ENCODE measurements around the gene SBNO1.
A peak's percentile ranks its signal among the peaks of the same experiment; 100 is the strongest.
"Not testable (repeated sequence)": the region's sequence is repeated elsewhere in the genome, so short reads cannot be mapped to it uniquely, and the experiment has no call there.

The SBNO1 gene

GRCh38 chr12:123395236-123395635 lies 30.6 kb upstream of the SBNO1 start:
- Mint-ChIP-seq H3K4me3 (no peak overlapping the region), H3K27me3 (ENCODE audit: low read depth) (no peaks in the 10 kb centered on the region), H3K9me3 (no peaks in the 10 kb centered on the region), H3K4me1 (ENCODE audit: low read depth) (peaks cover 13% of the 10 kb centered on the region), H3K36me3 (ENCODE audit: low read depth) (peaks cover 59% of the 10 kb centered on the region), H3K27ac (no peak overlapping the region)
- DNase-seq (ENCODE audit: low spot score), result no peak

- no peak for DNase-seq (ENCODE audit: low spot score)
- no peaks in the 10 kb centered on the region for H3K27me3 Mint-ChIP-seq (ENCODE audit: low read depth)
- peaks cover 18% of the 10 kb centered on the region for H3K4me1 Mint-ChIP-seq (ENCODE audit: low read depth)
- H3K4me3 Mint-ChIP-seq, result no peak overlapping the region
- no peaks in the 10 kb centered on the region for H3K9me3 Mint-ChIP-seq
- H3K27ac Mint-ChIP-seq, result no peak overlapping the region
- H3K36me3 Mint-ChIP-seq (ENCODE audit: low read depth), result peaks cover 58% of the 10 kb centered on the region
Observed at GRCh38 chr12:123393747-123394146, 29.1 kb upstream of the SBNO1 start.

DNA sequence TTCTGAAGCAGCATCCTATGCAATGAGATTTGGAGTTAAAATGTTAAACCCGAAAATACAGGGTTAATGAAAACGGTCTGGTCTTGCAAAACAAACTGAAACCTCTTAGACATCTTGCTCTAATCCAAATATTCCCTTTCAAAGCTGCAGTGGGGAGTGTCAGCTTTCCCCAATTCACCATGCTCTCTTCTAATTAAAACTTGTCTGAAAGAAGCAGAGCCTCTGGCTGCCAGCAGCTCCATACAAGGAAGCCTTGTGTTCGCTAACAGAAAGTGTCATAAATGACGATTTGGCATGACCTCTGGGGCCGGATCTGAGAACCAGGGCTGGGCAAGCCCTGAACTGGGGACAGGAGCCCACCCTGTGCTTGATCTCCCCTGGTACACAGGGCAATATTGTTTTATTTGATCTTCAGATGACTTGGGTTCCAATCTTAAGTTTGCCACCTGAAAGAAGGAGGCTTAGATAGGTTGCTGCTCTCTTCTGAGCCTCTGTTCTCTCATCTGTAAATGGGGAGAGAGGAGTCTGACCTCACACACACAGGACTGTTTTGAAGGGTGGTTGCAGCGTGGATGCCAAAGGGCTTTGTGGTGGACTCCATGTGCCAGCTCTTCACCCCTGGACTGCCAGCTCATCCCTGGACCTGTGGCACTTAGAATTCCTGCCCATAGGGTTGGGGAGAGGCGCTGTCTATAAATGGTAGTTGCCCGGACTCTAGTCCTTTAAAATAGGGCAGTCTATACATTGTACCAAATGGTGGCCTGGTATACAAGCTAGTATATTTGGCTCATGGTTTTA lies 27.1 kb upstream of the SBNO1 start:
- H3K4me1 Mint-ChIP-seq (ENCODE audit: low read depth), result peaks cover 33% of the 10 kb centered on the region
- no peak for DNase-seq (ENCODE audit: low spot score)
- H3K27ac Mint-ChIP-seq, result no peak overlapping the region
- no peak overlapping the region for H3K4me3 Mint-ChIP-seq
- no peaks in the 10 kb centered on the region for H3K9me3 Mint-ChIP-seq
- H3K27me3 Mint-ChIP-seq (ENCODE audit: low read depth), result no peaks in the 10 kb centered on the region
- H3K36me3 Mint-ChIP-seq (ENCODE audit: low read depth), result peaks cover 54% of the 10 kb centered on the region

DNA sequence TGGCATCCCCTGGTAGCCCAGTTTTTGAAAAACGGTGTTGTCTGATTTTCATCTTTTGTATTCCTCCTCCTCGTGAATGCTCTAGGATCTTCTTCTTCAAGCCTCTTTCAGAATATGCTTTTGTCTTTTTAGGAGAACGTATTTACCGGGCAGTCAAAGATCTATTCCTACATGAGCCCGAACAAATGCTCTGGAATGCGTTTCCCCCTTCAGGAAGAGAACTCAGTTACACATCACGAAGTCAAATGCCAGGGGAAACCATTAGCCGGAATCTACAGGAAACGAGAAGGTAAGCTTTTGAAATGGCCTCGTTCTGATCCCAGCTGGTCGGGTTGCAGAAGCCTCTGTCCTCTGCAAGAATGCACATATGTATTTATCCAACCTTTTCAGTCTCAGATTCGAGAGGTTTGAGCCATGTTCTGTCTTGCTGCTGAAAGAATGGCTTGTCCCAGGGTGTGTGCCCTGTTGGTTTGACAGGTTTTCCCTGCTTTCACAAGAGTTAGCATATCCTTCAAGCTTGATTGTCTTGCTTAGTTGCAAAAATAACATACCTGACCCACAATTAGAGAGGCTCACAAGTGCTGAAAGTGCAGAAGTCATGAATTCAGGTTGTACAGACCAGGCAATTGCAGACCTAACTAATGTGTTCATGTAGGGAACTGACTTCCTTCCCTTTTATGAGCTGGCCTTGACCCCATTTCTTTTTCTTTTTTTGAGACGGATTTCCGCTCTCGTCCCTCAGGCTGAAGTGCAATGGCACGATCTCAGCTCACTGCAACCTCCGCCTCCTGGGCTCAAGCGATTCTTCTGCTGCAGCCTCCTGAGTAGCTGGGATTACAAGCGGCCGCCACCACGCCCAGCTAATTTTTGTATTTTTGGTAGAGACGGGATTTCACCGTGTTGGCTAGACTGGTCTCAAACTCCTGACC lies 26.1 kb upstream of the SBNO1 start:
- H3K4me1 Mint-ChIP-seq (ENCODE audit: low read depth), result peaks cover 37% of the 10 kb centered on the region
- H3K27ac Mint-ChIP-seq, result peak overlapping the region; percentile 82
- peaks cover 45% of the 10 kb centered on the region for H3K36me3 Mint-ChIP-seq (ENCODE audit: low read depth)
- H3K27me3 Mint-ChIP-seq (ENCODE audit: low read depth), result no peaks in the 10 kb centered on the region
- H3K4me3 Mint-ChIP-seq, result peak overlapping the region; percentile 85
- DNase-seq (ENCODE audit: low spot score), result no peak
- no peaks in the 10 kb centered on the region for H3K9me3 Mint-ChIP-seq

- Mint-ChIP-seq H3K27ac (peak overlapping the region; percentile 82), H3K4me3 (peak overlapping the region; percentile 85), H3K9me3 (no peaks in the 10 kb centered on the region), H3K36me3 (ENCODE audit: low read depth) (peaks cover 35% of the 10 kb centered on the region), H3K27me3 (ENCODE audit: low read depth) (no peaks in the 10 kb centered on the region), H3K4me1 (ENCODE audit: low read depth) (peaks cover 39% of the 10 kb centered on the region)
- DNase-seq (ENCODE audit: low spot score), result peak; percentile 29
Observed at GRCh38 chr12:123389560-123390351, 25.1 kb upstream of the SBNO1 start.

GRCh38 chr12:123388951-123389559 lies 24.4 kb upstream of the SBNO1 start:
- no peak for DNase-seq (ENCODE audit: low spot score)
- Mint-ChIP-seq H3K4me1 (ENCODE audit: low read depth) (peaks cover 39% of the 10 kb centered on the region), H3K9me3 (no peaks in the 10 kb centered on the region), H3K4me3 (no peak overlapping the region), H3K27ac (no peak overlapping the region), H3K27me3 (ENCODE audit: low read depth) (no peaks in the 10 kb centered on the region), H3K36me3 (ENCODE audit: low read depth) (peaks cover 31% of the 10 kb centered on the region)

DNA sequence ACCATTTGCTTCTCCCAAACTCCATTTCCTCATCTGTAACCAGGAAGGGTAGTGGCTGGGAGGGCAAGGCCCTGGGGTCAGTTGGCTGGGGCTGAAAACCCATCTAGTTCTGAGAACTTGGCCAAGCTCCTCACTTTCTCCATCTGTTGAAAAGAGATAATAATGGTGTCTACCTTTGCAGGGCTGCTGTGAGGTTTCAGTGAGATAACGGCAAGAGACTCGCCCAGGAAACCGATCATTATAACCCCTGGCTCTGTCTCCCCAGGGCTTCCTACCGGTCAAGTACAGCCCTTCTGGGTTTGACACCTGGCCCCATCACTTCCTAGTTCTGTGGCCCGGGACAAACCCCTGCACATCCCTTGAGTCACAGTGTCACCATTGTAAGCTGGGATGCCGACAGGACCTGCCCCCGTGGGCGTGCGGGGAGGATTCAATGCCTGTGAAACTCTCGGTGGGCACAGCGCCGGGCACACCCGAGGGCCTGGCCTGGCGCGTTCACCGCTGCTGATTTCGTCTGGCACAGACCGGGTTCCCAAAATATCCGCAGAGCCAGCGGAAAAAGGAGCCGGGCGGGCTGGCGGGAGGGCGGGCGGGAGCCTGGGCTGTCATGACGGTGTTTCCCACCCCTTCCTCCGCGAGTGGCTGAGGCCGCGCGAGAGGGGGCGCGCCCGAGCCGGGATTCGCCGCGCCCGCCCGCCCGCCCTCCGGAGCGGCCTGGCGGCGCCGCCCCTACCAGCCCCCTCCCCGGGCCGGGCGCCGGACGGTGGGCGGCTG lies 23.7 kb upstream of the SBNO1 start:
- no peaks in the 10 kb centered on the region for H3K27me3 Mint-ChIP-seq (ENCODE audit: low read depth)
- peaks cover 31% of the 10 kb centered on the region for H3K36me3 Mint-ChIP-seq (ENCODE audit: low read depth)
- peak overlapping the region; percentile 94 for H3K27ac Mint-ChIP-seq
- peaks cover 42% of the 10 kb centered on the region for H3K4me1 Mint-ChIP-seq (ENCODE audit: low read depth)
- DNase-seq (ENCODE audit: low spot score), result peak; percentile 83
- no peaks in the 10 kb centered on the region for H3K9me3 Mint-ChIP-seq
- peak overlapping the region; percentile 90 for H3K4me3 Mint-ChIP-seq

GRCh38 chr12:123387508-123388176 lies 23.0 kb upstream of the SBNO1 start:
- Mint-ChIP-seq H3K36me3 (ENCODE audit: low read depth) (peaks cover 26% of the 10 kb centered on the region), H3K9me3 (no peaks in the 10 kb centered on the region), H3K27ac (peak overlapping the region; percentile 94), H3K4me1 (ENCODE audit: low read depth) (peaks cover 43% of the 10 kb centered on the region), H3K27me3 (ENCODE audit: low read depth) (no peaks in the 10 kb centered on the region), H3K4me3 (peak overlapping the region; percentile 90)
- no peak for DNase-seq (ENCODE audit: low spot score)

GRCh38 chr12:123385536-123385935 lies 20.9 kb upstream of the SBNO1 start:
- H3K36me3 Mint-ChIP-seq (ENCODE audit: low read depth); H3K27ac Mint-ChIP-seq; DNase-seq (ENCODE audit: low spot score); H3K9me3 Mint-ChIP-seq; H3K27me3 Mint-ChIP-seq (ENCODE audit: low read depth); H3K4me3 Mint-ChIP-seq: not testable (repeated sequence)
- peaks cover 33% of the 10 kb centered on the region for H3K4me1 Mint-ChIP-seq (ENCODE audit: low read depth)

DNA sequence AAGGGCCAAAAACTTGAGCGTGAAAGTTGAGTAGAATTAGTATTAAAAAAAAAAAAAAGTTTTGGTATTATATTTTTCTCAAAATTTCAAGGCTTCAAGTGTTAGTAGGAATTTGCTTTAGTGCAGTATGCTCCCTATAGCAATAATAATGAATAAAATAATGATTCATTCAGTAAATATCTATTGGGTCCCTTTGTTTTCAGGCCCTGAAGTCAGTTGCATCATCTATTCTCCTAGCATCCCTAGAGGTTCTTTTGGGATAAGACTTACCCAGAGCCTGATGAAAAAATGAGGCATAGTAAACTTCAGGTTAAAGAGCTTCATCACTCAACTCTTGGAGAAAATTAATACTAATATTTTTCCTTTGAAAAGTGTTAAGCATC lies 20.3 kb upstream of the SBNO1 start:
- DNase-seq (ENCODE audit: low spot score), result no peak
- Mint-ChIP-seq H3K9me3 (no peaks in the 10 kb centered on the region), H3K27me3 (ENCODE audit: low read depth) (no peaks in the 10 kb centered on the region), H3K4me1 (ENCODE audit: low read depth) (peaks cover 27% of the 10 kb centered on the region), H3K27ac (peak overlapping the region; percentile 75), H3K4me3 (peak overlapping the region; percentile 95), H3K36me3 (ENCODE audit: low read depth) (peaks cover 2% of the 10 kb centered on the region)

- H3K27ac Mint-ChIP-seq, result peak overlapping the region; percentile 75
- DNase-seq (ENCODE audit: low spot score), result peak; percentile 42
- H3K9me3 Mint-ChIP-seq, result no peaks in the 10 kb centered on the region
- peak overlapping the region; percentile 95 for H3K4me3 Mint-ChIP-seq
- H3K27me3 Mint-ChIP-seq (ENCODE audit: low read depth), result no peaks in the 10 kb centered on the region
- H3K36me3 Mint-ChIP-seq (ENCODE audit: low read depth), result no peaks in the 10 kb centered on the region
- peaks cover 26% of the 10 kb centered on the region for H3K4me1 Mint-ChIP-seq (ENCODE audit: low read depth)
Observed at GRCh38 chr12:123384318-123384993, 19.8 kb upstream of the SBNO1 start.

DNA sequence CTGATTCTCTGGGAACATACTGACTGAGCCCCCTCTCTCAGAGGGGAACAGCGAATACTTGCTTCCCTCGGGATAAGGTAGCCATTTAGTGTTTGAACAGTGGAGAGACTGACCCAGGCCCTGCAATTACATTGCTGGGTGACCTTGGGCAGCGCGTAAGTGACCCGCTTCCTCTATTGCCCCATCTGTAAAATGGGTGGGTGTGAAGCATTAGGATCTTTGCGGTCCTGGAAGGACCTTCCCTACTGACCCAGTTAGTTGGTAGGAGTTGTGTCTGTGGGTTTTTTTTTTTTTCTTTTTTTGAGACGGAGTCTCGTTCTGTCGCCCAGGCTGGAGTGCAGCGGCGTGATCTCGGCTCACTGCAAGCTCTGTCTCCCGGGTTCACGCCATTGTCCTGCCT lies 18.0 kb upstream of the SBNO1 start:
- H3K27ac Mint-ChIP-seq, result no peak overlapping the region
- no peaks in the 10 kb centered on the region for H3K27me3 Mint-ChIP-seq (ENCODE audit: low read depth)
- H3K9me3 Mint-ChIP-seq, result no peaks in the 10 kb centered on the region
- peaks cover 20% of the 10 kb centered on the region for H3K4me1 Mint-ChIP-seq (ENCODE audit: low read depth)
- peak overlapping the region; percentile 69 for H3K4me3 Mint-ChIP-seq
- DNase-seq (ENCODE audit: low spot score), result no peak
- no peaks in the 10 kb centered on the region for H3K36me3 Mint-ChIP-seq (ENCODE audit: low read depth)

All from T-helper 2 cell treated with Interferon-gamma antibody and Interleukin-4, amounts not matched to agents 5 μg/mL and 100 μg/mL, for 36 hours (primary cell).